HEK293 (cell line): ENCODE measurements around the gene CDKAL1.

Experiments
- CTCF ChIP-seq: fragments of 450-650 bp; formaldehyde crosslinking; IDR thresholded peaks from 2 replicates; pipeline ENCODE4 v1.5.1; 2016; ENCODE audit warnings: missing biosample characterization, missing genetic modification characterization
- GLI4 ChIP-seq: fragments of 450-650 bp; formaldehyde crosslinking; IDR thresholded peaks from 2 replicates; pipeline ENCODE4 v1.5.1; 2016; ENCODE audit warnings: missing biosample characterization, missing genetic modification characterization
- REST ChIP-seq: fragments of 450-650 bp; formaldehyde crosslinking; IDR thresholded peaks from 2 replicates; pipeline ENCODE4 v1.5.1; 2016; ENCODE audit warnings: missing biosample characterization, missing genetic modification characterization
- SP2 ChIP-seq: fragments of 450-650 bp; formaldehyde crosslinking; IDR thresholded peaks from 2 replicates; pipeline ENCODE4 v1.5.1; 2016; ENCODE audit warnings: missing biosample characterization, missing genetic modification characterization
- WT1 ChIP-seq: fragments of 450-650 bp; formaldehyde crosslinking; IDR thresholded peaks from 2 replicates; pipeline ENCODE4 v1.5.1; 2016; ENCODE audit warnings: missing biosample characterization, missing genetic modification characterization
- ZBTB26 ChIP-seq: fragments of 450-650 bp; formaldehyde crosslinking; optimal IDR thresholded peaks from 2 replicates; pipeline ENCODE3; 2016; ENCODE audit warnings: missing biosample characterization, mild to moderate bottlenecking, missing genetic modification characterization
- ZNF23 ChIP-seq: fragments of 450-650 bp; formaldehyde crosslinking; IDR thresholded peaks from 2 replicates; pipeline ENCODE4 v1.5.1; 2016; ENCODE audit warnings: missing biosample characterization, missing genetic modification characterization, borderline replicate concordance
- ZNF548 ChIP-seq: fragments of 450-650 bp; formaldehyde crosslinking; IDR thresholded peaks from 2 replicates; pipeline ENCODE4 v1.5.1; 2016; ENCODE audit warnings: missing biosample characterization, missing genetic modification characterization
- ZNF785 ChIP-seq: fragments of 450-650 bp; formaldehyde crosslinking; IDR thresholded peaks from 2 replicates; pipeline ENCODE4 v1.5.1; 2016; ENCODE audit warnings: missing biosample characterization, missing genetic modification characterization

DNA sequence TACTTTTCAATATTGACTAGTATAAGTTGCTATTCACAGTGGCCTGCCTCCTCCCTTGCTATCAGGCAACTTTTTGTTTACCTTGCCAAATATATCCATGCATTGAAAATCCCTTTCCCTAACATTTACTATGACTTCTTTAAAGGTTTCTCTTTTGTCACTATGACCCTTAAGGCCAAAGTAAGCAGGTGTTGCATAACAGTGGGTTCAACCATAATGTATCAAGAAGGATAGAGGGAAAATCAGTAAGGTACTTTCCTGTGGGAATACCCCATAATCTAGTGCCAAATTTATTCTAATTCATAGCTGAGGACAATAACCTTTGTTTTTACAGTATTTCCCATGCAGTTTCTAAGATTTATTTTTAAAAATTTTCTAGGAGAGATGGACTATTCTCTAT, 527.6 kb downstream of the CDKAL1 start:
- TF ChIP-seq ZNF23 (tag by site-specific recombination) = no peak
- no peak for TF ChIP-seq GLI4 (tag by site-specific recombination)
- TF ChIP-seq ZNF548 (tag by site-specific recombination) = no peak
- TF ChIP-seq ZBTB26 = no peak
- TF ChIP-seq WT1 = no peak
- TF ChIP-seq CTCF (tag by site-specific recombination) = no peak
- TF ChIP-seq REST (tag by site-specific recombination) = no peak
- TF ChIP-seq ZNF785 (tag by site-specific recombination) = no peak
- no peak for TF ChIP-seq SP2 (tag by site-specific recombination)
